NCI-H146 treated with DMSO at 0.1 percent for 48 hours (cell line): ENCODE results near the gene RAB28.
"Not testable (repeated sequence)": the region's sequence is repeated elsewhere in the genome, so short reads cannot be mapped to it uniquely, and the experiment has no call there.

Source experiments
- DNase-seq: peaks from one replicate; lab custom pipeline; 2025; ENCODE audit not compliant: unreplicated experiment; lab: John Stamatoyannopoulos, UW

RAB28 gene

GRCh38 chr4:13452927-13453579, 31.1 kb downstream of the RAB28 start:
- DNase-seq = no peak

- no peak for DNase-seq
Measured at GRCh38 chr4:13449590-13449989, 34.5 kb downstream of the RAB28 start.

GRCh38 chr4:13445841-13446790, 38.0 kb downstream of the RAB28 start:
- no peak for DNase-seq

GRCh38 chr4:13441506-13441905, 42.6 kb downstream of the RAB28 start:
- DNase-seq = no peak

- DNase-seq = no peak
Measured at GRCh38 chr4:13436962-13437361, 47.2 kb downstream of the RAB28 start.

- DNase-seq = no peak
Measured at GRCh38 chr4:13432453-13432852, 51.7 kb downstream of the RAB28 start.

GRCh38 chr4:13430834-13431568, 53.1 kb downstream of the RAB28 start:
- no peak for DNase-seq

GRCh38 chr4:13427599-13428325, 56.4 kb downstream of the RAB28 start:
- no peak for DNase-seq

- DNase-seq = no peak
Measured at GRCh38 chr4:13415068-13415785, 68.9 kb downstream of the RAB28 start.

GRCh38 chr4:13413729-13414437, 70.3 kb downstream of the RAB28 start:
- DNase-seq = no peak

- no peak for DNase-seq
Measured at GRCh38 chr4:13411942-13412341, 72.2 kb downstream of the RAB28 start.

GRCh38 chr4:13409324-13409723, 74.8 kb downstream of the RAB28 start:
- DNase-seq = no peak

- DNase-seq = not testable (repeated sequence)
Measured at GRCh38 chr4:13406156-13406555, 78.0 kb downstream of the RAB28 start.

GRCh38 chr4:13403833-13404232, 80.3 kb downstream of the RAB28 start:
- DNase-seq = no peak

- DNase-seq = no peak
Measured at GRCh38 chr4:13403326-13403725, 80.8 kb downstream of the RAB28 start.

- DNase-seq = no peak
Measured at GRCh38 chr4:13399257-13399656, 84.9 kb downstream of the RAB28 start.

GRCh38 chr4:13396161-13396560, 88.0 kb downstream of the RAB28 start:
- no peak for DNase-seq

- not testable (repeated sequence) for DNase-seq
Measured at GRCh38 chr4:13389901-13390300, 94.2 kb downstream of the RAB28 start.

GRCh38 chr4:13386405-13387107, 97.6 kb downstream of the RAB28 start:
- no peak for DNase-seq
